Kidney epithelial cell (primary cell): ENCODE results near the gene CHST14. TPM values are rescaled to one million over a fixed set of nuclear protein-coding genes. Genes with fewer than 3 reads are reported as not detected.

Experiments
- DNase-seq: peaks from one replicate; pipeline ENCODE4 v3.0.0-alpha.2; 2010; ENCODE audit warnings: low read depth
- H3K27me3 ChIP-seq: 2 replicates; pipeline ENCODE4 v1.6.0; 2011; ENCODE audit warnings: low read length; ENCODE audit not compliant: control insufficient read depth, insufficient read depth
- H3K36me3 ChIP-seq: 2 replicates; pipeline ENCODE4 v1.5.1; 2011; ENCODE audit warnings: low read length; ENCODE audit not compliant: control insufficient read depth, insufficient read depth
- H3K4me3 ChIP-seq: 2 replicates; pipeline ENCODE4 v1.5.1; 2011; ENCODE audit warnings: low read depth, mild to moderate bottlenecking, control low read depth, low read length
- CTCF ChIP-seq: IDR thresholded peaks from 2 replicates; pipeline ENCODE4 v1.5.1; 2011; ENCODE audit warnings: mild to moderate bottlenecking, moderate library complexity, low read length, control low read depth, inconsistent platforms; ENCODE audit not compliant: insufficient read depth, poor library complexity, severe bottlenecking
- total RNA-seq: library from RNA; depleted of rRNA; stranded (reverse); fragments of >200 nt; gene quantifications from 2 replicates; pipeline ENCODE4 v1.2.3, GENCODE V29; 2015

Gene CHST14
- total RNA-seq, 1 donor from 2014 or later = 25.8 TPM

GRCh38 chr15:40477642-40478327 is 7.0 kb downstream of the CHST14 start:
- H3K4me3 ChIP-seq = no peak overlapping the region
- DNase-seq = no peak
- H3K27me3 ChIP-seq = peaks cover 11% of the 10 kb centered on the region
- no peak for TF ChIP-seq CTCF
- no peaks in the 10 kb centered on the region for H3K36me3 ChIP-seq

- peaks cover 11% of the 10 kb centered on the region for H3K27me3 ChIP-seq
- DNase-seq = no peak
- H3K4me3 ChIP-seq = no peak overlapping the region
- no peak for TF ChIP-seq CTCF
- H3K36me3 ChIP-seq = no peaks in the 10 kb centered on the region
These were observed 8.2 kb downstream of the CHST14 start for GRCh38 chr15:40479024-40479423.

GRCh38 chr15:40481341-40482074 is 10.7 kb downstream of the CHST14 start:
- DNase-seq = no peak
- Histone ChIP-seq H3K4me3 (no peak overlapping the region), H3K27me3 (peaks cover 11% of the 10 kb centered on the region), H3K36me3 (no peaks in the 10 kb centered on the region)
- TF ChIP-seq CTCF = no peak

- Histone ChIP-seq H3K4me3 (no peak overlapping the region), H3K36me3 (no peaks in the 10 kb centered on the region), H3K27me3 (peaks cover 8% of the 10 kb centered on the region)
- no peak for DNase-seq
- no peak for TF ChIP-seq CTCF
These were observed 13.1 kb downstream of the CHST14 start for GRCh38 chr15:40483919-40484318.

GRCh38 chr15:40486066-40486770 is 15.4 kb downstream of the CHST14 start:
- no peak overlapping the region for H3K4me3 ChIP-seq
- no peaks in the 10 kb centered on the region for H3K36me3 ChIP-seq
- no peak for TF ChIP-seq CTCF
- H3K27me3 ChIP-seq = no peaks in the 10 kb centered on the region
- DNase-seq = no peak
